ENCODE measurements around the gene GOLGA6A.

- TF ChIP-seq EP300 (IDR thresholded peaks at IDR 0.05): no peak
- no peak for TF ChIP-seq POLR2A (IDR thresholded peaks at IDR 0.05)
- no peak for TF ChIP-seq CTCF (IDR thresholded peaks at IDR 0.05)
These were observed 22.1 kb downstream of the GOLGA6A start for GRCh38 chr15:74060251-74060650.
